GM19328 (cell line): ENCODE results near the gene TRERF1.
A peak's percentile ranks its signal among the peaks of the same experiment; 100 is the strongest.
"Not testable (repeated sequence)": the region's sequence is repeated elsewhere in the genome, so short reads cannot be mapped to it uniquely, and the experiment has no call there.

Source experiments
- ATAC-seq: cut with Tn5 transposase; IDR thresholded peaks from one replicate; pipeline ENCODE4 v1.9.1; 2021; ENCODE audit warnings: mild to moderate bottlenecking, moderate library complexity; ENCODE audit not compliant: unreplicated experiment

Gene TRERF1, protein sequence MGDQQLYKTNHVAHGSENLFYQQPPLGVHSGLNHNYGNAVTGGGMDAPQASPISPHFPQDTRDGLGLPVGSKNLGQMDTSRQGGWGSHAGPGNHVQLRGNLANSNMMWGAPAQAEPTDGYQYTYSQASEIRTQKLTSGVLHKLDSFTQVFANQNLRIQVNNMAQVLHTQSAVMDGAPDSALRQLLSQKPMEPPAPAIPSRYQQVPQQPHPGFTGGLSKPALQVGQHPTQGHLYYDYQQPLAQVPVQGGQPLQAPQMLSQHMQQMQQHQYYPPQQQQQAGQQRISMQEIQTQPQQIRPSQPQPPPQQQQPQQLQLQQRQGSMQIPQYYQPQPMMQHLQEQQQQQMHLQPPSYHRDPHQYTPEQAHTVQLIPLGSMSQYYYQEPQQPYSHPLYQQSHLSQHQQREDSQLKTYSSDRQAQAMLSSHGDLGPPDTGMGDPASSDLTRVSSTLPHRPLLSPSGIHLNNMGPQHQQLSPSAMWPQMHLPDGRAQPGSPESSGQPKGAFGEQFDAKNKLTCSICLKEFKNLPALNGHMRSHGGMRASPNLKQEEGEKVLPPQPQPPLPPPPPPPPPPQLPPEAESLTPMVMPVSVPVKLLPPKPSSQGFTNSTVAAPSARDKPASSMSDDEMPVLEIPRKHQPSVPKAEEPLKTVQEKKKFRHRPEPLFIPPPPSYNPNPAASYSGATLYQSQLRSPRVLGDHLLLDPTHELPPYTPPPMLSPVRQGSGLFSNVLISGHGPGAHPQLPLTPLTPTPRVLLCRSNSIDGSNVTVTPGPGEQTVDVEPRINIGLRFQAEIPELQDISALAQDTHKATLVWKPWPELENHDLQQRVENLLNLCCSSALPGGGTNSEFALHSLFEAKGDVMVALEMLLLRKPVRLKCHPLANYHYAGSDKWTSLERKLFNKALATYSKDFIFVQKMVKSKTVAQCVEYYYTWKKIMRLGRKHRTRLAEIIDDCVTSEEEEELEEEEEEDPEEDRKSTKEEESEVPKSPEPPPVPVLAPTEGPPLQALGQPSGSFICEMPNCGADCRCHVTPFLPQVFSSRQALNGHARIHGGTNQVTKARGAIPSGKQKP (N-terminal part only)

DNA sequence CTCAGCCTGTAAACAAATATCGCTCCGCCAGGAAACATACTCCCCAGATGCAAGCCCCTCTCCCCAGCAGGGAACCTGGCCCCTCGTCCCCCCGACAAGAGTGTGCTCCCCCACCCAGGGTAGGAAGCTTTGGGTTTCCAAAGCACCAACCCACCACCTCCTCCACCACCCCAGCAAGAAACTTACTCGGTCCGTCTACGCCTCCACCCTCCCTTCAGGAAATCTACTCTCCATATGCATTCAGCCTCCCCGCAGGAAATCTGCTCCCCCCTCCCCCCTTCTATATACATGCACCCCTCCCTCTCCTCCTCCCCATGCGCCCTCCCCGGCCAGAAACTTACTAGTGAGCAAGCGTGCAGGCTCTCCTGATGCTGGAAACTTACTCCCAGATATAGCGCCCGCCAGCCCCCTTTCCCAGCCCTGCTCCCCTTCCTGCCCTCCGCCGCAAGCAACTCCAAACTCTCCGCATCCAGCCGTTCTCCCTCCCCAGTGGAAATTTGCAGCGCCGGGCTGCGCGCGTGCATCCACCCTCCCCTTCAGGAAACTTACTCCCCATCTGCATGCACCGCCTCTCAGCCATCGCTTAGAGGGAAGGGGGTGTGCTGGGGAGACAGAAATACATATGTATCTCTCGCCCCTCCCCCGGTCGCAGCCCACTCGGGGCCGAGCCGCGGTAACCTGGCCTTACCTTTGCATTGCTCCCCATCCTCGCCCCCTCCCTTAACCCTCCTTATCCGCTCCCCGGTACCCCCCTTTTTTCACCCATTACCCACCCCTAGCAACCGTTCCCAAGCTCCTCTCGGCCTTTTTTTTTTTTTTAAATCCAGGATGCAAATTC is at the start of gene TRERF1:
TRERF1 (minus strand) TSS at position 594 of the 838 bp plus-strand sequence. CDS start 182,336 bp downstream, outside the sequence.
- ATAC-seq, result peak; percentile 22

DNA sequence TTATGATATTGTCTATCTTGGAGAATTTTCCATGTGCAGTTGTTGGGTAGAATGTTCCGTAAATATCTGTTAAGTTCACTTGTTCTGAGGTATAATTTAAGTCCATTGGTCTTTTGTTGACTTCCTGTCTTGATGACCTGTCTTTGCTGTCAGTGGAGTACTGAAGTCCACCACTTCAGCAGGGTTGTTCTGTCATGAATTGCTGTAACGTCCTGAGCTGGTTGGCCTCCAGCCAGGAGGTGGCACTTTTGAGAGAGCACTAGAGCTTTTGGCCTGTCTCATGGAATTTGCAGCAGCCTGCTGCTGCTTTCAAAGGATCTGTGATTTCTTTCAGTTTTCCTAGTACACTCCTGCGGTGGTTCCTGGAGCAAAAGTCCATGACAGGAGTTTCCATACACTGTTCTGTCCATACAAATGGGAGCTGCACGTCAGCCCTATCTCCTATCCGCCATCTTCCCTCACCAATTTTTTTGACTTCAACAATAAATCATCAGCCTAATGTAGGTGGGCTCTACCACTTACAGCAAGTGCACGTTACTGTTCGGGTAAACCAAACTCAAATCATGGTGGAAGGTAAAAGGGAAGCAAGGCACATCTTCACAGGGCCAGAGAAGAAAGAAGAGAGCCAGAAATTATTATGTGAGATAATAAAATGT is 46.9 kb upstream of the TRERF1 start:
- no peak for ATAC-seq

DNA sequence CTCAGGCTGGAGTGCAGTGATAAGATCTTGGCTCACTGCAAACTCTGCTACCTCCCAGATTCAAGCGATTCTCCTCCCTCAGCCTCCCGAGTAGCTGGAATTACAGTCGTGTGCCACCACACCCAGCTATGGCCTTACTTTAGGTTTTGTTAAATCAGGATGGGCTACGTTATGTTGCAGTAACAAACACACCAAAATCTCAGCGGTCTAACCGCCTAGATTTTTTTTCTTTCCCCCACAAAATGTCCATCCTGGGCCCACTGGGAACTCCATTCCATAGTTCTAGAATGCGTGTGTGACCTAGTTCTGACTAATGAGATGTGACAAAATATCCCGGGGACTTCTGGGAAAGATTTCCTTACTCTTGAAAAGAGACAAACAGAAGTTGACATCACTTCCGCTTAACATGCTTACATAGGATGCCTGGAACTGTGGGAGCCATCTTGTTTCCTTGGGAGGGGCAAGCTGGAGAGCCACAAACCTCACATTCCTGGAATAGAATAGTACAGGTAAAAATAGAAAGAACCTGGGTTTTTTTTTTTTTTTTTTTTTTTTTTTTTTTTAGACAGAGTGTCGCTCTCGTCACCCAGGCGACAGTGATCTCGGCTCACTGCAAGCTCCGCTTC is 42.3 kb upstream of the TRERF1 start:
- ATAC-seq, result no peak

DNA sequence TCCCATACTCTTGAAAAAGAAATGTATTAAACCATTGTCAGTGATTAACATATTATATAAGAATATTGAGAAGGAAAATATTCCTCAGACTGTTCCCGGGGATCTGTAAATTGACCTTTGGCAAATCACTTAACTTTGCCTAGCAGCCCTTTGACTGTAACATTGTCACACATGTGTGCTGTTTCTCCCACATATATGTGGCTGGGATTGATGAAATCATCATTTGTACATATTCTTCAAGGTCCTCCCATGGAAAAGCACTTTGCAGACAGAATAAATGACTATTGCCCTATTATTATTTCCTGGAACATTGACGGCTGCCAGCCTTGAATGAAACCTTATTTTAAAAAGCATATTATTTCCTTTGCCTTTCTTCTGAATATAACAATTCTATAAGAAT is 36.4 kb upstream of the TRERF1 start:
- ATAC-seq, result no peak

GRCh38 chr6:42484261-42484660 is 32.5 kb upstream of the TRERF1 start:
- no peak for ATAC-seq

GRCh38 chr6:42482174-42482573 is 30.4 kb upstream of the TRERF1 start:
- ATAC-seq, result no peak

DNA sequence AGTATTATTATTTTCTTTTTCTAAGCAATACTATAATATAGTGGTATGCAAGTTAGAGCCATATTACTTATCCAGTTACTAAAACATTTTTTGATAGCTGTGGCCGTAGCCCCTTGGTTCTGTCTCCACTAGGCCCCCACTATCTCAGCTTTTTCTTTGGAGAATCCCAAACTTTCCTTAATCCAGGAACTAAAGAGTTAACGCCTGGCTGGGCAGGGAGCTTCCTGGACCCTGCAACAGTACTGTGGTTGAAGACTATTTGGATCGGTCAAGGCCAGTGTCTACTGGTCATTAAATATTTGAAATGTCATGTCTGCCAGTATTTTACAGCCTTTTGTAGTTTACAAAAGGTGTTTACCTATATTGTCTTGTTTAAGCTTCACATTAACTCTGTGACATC is 20.0 kb upstream of the TRERF1 start:
- ATAC-seq, result no peak

DNA sequence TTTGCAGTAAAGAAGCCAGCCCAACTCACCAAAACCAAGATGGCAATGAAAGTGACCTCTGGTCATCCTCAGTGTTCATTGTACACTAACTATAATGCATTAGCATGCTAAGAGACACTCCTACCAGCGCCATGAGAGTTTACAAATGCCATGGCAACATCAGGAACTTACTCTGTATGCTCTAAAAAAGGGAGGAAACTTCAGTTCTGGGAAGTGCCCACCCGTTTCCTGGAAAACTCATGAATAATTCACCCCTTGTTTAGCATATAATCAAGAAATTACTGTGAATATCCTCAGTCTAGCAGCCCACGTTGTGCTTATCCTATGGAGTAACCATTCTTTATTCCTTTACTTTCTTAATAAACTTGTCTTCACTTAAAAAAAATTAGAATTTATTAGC is 19.4 kb upstream of the TRERF1 start:
- ATAC-seq, result no peak

DNA sequence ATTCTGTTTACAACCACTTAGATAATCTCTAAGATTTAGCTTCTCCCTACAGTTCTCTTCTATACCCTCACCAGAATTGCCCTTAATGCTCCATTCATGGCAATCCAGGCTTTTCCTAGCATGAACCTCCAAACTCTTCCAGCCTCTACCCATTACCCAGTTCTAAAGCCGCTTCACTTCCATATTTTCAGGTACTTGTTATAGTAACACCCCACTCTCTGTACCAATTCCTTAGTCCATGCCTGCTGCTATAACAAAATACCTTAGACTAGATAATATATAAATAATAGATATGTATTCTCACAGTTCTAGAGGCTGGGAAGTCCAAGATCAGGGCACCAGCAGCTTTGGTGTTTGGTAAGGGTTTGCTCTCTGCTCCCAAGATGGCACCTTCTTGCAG is 16.5 kb upstream of the TRERF1 start:
- no peak for ATAC-seq

DNA sequence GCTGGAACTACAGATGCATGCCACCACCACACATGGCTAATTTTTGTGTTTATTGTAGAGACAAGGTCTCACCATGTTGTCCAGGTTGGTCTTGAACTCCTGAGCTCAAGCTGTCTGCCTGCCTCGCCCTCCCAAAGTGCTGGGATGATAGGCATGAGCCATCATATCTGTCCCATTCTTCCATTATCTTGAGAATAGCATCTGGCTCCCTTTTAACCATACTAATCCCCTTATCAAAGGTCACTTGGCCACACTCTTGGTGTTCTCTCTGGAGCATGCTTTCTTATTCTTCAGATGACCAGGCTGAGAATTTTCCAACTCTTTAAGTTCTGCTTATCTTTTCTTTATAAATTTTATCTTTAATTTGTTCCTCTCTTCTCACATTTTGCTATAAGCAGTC is 15.9 kb upstream of the TRERF1 start:
- no peak for ATAC-seq

DNA sequence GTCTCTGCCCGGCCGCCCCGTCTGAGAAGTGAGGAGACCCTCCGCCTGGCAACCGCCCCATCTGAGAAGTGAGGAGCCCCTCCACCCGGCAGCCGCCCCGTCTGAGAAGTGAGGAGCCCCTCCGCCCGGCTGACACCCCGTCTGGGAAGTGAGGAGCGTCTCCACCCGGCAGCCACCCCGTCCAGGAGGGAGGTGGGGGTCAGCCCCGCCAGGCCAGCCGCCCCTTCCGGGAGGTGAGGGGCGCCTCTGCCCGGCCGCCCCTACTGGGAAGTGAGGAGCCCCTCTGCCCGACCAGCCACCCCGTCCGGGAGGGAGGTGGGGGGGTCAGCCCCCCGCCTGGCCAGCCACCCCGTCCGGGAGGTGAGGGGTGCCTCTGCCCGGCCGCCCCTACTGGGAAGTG is 14.7 kb upstream of the TRERF1 start:
- not testable (repeated sequence) for ATAC-seq

DNA sequence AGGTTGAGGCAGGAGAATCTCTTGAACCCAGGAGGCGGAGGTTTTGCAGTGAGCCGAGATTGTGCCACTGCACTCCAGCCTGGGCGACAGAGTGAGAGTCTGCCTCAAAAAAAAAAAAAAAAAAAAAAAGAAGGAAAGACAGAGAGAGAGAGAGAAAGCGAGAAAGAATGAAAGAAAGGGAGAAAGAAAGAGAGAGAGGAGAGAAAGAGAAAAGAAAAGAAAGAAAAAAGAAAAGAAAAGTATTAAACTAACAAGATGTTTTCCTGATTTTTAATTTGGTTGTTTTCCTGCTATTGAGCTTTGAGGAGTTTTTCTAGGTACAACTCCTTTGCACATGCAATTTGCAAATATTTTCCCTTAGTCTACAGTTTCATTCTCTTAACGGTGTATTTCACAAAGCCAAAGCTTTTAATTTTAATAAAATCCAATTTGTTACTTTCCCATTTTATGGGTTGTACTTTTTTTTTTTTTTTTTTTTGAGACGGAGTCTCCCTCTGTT is 10.8 kb upstream of the TRERF1 start:
- no peak for ATAC-seq

GRCh38 chr6:42460883-42461282 is 9.2 kb upstream of the TRERF1 start:
- no peak for ATAC-seq

DNA sequence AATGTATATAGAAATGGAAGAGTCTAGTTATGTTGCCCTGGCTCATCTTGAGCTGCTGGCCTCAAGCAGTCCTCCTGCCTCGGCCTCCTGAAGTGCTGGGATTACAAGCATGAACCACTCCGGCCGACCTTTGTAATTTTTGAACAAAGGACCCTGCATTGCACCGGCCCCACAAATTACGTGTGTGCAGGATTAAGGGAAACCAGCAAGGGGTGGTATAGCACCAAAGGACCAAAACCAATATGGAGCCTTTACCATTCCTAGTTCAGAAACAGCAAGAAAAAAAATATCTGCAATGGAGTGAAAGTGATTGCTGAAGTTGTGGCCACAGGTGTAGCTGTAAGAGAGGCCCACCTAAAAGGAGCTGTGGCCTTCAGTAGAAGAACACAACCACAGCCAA is 8.2 kb upstream of the TRERF1 start:
- ATAC-seq, result no peak

GRCh38 chr6:42454428-42454791 is 2.7 kb upstream of the TRERF1 start:
- ATAC-seq, result no peak

DNA sequence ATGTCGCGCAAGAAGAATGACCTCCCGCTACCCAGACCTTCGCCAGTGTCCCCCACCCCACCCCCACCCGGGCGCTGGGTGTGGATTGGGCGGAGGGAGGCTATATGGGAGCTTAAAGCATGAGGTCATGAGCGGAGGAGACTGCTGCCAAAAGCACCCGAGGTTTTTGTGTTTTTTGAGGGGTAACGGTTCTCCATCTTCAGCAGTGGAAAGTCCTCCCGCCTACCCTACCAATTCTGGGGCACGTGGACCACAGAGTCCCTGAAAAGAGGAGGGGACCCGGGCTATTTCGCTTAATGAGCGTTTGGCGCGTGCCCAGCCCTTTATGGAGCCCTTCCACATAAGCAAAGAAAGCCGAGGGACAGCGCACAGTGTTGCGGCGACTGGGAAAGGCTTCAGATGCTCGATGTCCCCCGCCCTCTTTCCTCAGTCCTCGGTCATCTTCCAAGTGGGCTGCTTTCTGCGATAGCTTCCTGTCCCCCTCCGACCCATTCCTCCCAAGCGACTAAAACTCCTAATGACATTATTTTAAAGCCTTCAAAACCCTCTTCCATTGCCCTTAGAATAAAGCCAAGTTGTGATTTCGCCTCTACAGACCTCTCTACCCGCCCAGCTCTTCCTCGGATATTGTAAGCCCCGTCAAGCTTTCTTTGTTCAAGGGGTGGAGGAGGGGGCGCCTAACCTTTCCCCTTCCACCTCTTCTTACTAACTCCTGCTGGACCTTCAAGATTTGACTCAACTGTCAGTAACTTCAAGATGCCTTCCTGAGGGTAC is 2.1 kb upstream of the TRERF1 start:
- ATAC-seq, result no peak

DNA sequence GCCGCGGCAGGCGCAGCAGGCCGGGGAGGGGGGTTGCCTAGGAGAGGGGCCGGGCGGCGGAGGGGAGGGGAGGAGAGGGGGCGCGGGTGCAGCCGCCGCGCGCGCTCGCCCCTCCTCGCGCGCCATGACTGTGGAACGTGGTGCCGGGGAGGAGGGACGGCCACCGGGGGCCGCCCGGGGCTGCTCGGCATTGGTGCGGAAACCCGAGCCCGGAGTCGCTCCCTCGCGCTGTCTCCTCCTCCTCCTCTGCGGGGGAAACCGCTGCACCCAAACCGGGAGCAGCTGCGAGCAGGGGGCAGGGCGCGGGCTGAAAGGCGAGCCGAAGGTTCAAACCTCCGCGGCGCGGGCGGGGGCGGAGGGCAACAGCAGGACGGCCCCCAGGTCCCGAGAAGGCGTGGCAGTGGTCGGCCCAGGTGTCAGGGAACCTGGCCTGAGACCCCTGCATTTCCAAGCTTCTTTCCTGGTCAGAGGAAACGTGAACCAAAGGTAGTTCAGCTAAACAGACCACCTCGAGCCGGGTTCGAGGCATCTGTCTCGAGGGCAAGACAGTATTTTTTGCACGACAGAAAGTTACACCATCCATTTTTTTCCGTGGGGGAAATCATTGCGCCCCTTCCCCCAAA is 1.4 kb upstream of the TRERF1 start:
- peak; percentile 61 for ATAC-seq
